Measurements from ENCODE around the gene ATG7.
"Not testable (repeated sequence)": the region's sequence is repeated elsewhere in the genome, so short reads cannot be mapped to it uniquely, and the experiment has no call there.

Gene ATG7

GRCh38 chr3:11300970-11301369 is 28.8 kb downstream of the ATG7 start:
- no peak for DNase-seq (ENCODE audit: low read depth)

- no peak for DNase-seq (ENCODE audit: low read depth)
Measured at GRCh38 chr3:11302444-11302843, 30.2 kb downstream of the ATG7 start.

- DNase-seq (ENCODE audit: low read depth) = no peak
Measured at GRCh38 chr3:11304175-11304574, 32.0 kb downstream of the ATG7 start.

GRCh38 chr3:11305509-11305908 is 33.3 kb downstream of the ATG7 start:
- no peak for DNase-seq (ENCODE audit: low read depth)

- peak; percentile 32 for DNase-seq (ENCODE audit: low read depth)
Measured at GRCh38 chr3:11306817-11307589, 34.8 kb downstream of the ATG7 start.

GRCh38 chr3:11307830-11308432 is 35.7 kb downstream of the ATG7 start:
- no peak for DNase-seq (ENCODE audit: low read depth)

GRCh38 chr3:11310258-11310657 is 38.1 kb downstream of the ATG7 start:
- DNase-seq (ENCODE audit: low read depth) = no peak

- DNase-seq (ENCODE audit: low read depth) = no peak
Measured at GRCh38 chr3:11312166-11312565, 40.0 kb downstream of the ATG7 start.

GRCh38 chr3:11317300-11317699 is 45.1 kb downstream of the ATG7 start:
- DNase-seq (ENCODE audit: low read depth) = no peak

- no peak for DNase-seq (ENCODE audit: low read depth)
Measured at GRCh38 chr3:11322931-11323330, 50.7 kb downstream of the ATG7 start.

- no peak for DNase-seq (ENCODE audit: low read depth)
Measured at GRCh38 chr3:11323813-11324212, 51.6 kb downstream of the ATG7 start.

GRCh38 chr3:11327619-11328018 is 55.4 kb downstream of the ATG7 start:
- DNase-seq (ENCODE audit: low read depth) = no peak

GRCh38 chr3:11328196-11328945 is 56.2 kb downstream of the ATG7 start:
- DNase-seq (ENCODE audit: low read depth) = no peak

GRCh38 chr3:11329777-11330176 is 57.6 kb downstream of the ATG7 start:
- no peak for DNase-seq (ENCODE audit: low read depth)

- DNase-seq (ENCODE audit: low read depth) = no peak
Measured at GRCh38 chr3:11331101-11331500, 58.9 kb downstream of the ATG7 start.

- DNase-seq (ENCODE audit: low read depth) = peak; percentile 10
Measured at GRCh38 chr3:11335056-11335608, 62.9 kb downstream of the ATG7 start.

- DNase-seq (ENCODE audit: low read depth) = no peak
Measured at GRCh38 chr3:11339541-11339940, 67.3 kb downstream of the ATG7 start.

GRCh38 chr3:11346416-11346815 is 74.2 kb downstream of the ATG7 start:
- DNase-seq (ENCODE audit: low read depth) = no peak

GRCh38 chr3:11348877-11349276 is 76.7 kb downstream of the ATG7 start:
- not testable (repeated sequence) for DNase-seq (ENCODE audit: low read depth)

GRCh38 chr3:11349446-11349845 is 77.2 kb downstream of the ATG7 start:
- no peak for DNase-seq (ENCODE audit: low read depth)

- DNase-seq (ENCODE audit: low read depth) = no peak
Measured at GRCh38 chr3:11350374-11350773, 78.2 kb downstream of the ATG7 start.

GRCh38 chr3:11351451-11351850 is 79.3 kb downstream of the ATG7 start:
- DNase-seq (ENCODE audit: low read depth) = no peak

- no peak for DNase-seq (ENCODE audit: low read depth)
Measured at GRCh38 chr3:11356269-11356668, 84.1 kb downstream of the ATG7 start.

Measured in activated T-cell treated with anti-CD3 and anti-CD28 coated beads for 24 hours (primary cell).